PC-3 (cell line): Measurements from ENCODE around the gene SKA1.

Experiments
- EZH2 ChIP-seq: fragments of 300-600 bp; sonication (generic); IDR thresholded peaks from one replicate; pipeline ENCODE4 v1.6.1; 2017; ENCODE audit warnings: antibody characterized with exemption, mild to moderate bottlenecking, low read length; ENCODE audit not compliant: unreplicated experiment
- TF ChIP-seq, protein P1 (sequence below): fragments of 300-600 bp; sonication (generic); conservative IDR thresholded peaks from 2 replicates; pipeline ENCODE4 v1.5.1; 2017; ENCODE audit warnings: antibody characterized with exemption, low read depth, mild to moderate bottlenecking, low read length

GRCh38 chr18:50410008-50410407 is 35.2 kb downstream of the SKA1 start:
- TF ChIP-seq, protein P1, sequence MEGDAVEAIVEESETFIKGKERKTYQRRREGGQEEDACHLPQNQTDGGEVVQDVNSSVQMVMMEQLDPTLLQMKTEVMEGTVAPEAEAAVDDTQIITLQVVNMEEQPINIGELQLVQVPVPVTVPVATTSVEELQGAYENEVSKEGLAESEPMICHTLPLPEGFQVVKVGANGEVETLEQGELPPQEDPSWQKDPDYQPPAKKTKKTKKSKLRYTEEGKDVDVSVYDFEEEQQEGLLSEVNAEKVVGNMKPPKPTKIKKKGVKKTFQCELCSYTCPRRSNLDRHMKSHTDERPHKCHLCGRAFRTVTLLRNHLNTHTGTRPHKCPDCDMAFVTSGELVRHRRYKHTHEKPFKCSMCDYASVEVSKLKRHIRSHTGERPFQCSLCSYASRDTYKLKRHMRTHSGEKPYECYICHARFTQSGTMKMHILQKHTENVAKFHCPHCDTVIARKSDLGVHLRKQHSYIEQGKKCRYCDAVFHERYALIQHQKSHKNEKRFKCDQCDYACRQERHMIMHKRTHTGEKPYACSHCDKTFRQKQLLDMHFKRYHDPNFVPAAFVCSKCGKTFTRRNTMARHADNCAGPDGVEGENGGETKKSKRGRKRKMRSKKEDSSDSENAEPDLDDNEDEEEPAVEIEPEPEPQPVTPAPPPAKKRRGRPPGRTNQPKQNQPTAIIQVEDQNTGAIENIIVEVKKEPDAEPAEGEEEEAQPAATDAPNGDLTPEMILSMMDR, result no peak
- no peak for TF ChIP-seq EZH2
